ENCODE measurements around the gene GATA5. TPM values are rescaled to one million over a fixed set of nuclear protein-coding genes. Genes with fewer than 3 reads are reported as not detected.

GATA5 gene
- total RNA-seq, 4 donors from 2014 or later = 1.7 to 48.3 (median 39.5) TPM

GRCh38 chr20:62482974-62483373, 7.2 kb upstream of the GATA5 start:
- H3K27me3 ChIP-seq = no peaks in the 10 kb centered on the region
- H3K4me1 ChIP-seq = peaks cover 0 to 14% (median 1%) of the 10 kb centered on the region in 4 donors
- TF ChIP-seq POLR2A (IDR thresholded peaks at IDR 0.05) (no peak), CTCF (IDR thresholded peaks at IDR 0.05) (no peak)
- H3K27ac ChIP-seq = no peak overlapping the region
- H3K9me3 ChIP-seq = no peaks in the 10 kb centered on the region
- H3K36me3 ChIP-seq = no peaks in the 10 kb centered on the region
- no peak for DNase-seq
- no peak overlapping the region for H3K4me3 ChIP-seq

- no peak for DNase-seq
- no peaks in the 10 kb centered on the region for H3K36me3 ChIP-seq
- no peak overlapping the region for H3K4me3 ChIP-seq
- H3K4me1 ChIP-seq = peaks cover 0 to 14% (median 1%) of the 10 kb centered on the region in 4 donors
- no peaks in the 10 kb centered on the region for H3K27me3 ChIP-seq
- TF ChIP-seq POLR2A (IDR thresholded peaks at IDR 0.05) = no peak
- TF ChIP-seq CTCF (IDR thresholded peaks at IDR 0.05) = no peak
- H3K27ac ChIP-seq = no peak overlapping the region
- no peaks in the 10 kb centered on the region for H3K9me3 ChIP-seq
Measured at GRCh38 chr20:62482146-62482809, 6.5 kb upstream of the GATA5 start.

DNA sequence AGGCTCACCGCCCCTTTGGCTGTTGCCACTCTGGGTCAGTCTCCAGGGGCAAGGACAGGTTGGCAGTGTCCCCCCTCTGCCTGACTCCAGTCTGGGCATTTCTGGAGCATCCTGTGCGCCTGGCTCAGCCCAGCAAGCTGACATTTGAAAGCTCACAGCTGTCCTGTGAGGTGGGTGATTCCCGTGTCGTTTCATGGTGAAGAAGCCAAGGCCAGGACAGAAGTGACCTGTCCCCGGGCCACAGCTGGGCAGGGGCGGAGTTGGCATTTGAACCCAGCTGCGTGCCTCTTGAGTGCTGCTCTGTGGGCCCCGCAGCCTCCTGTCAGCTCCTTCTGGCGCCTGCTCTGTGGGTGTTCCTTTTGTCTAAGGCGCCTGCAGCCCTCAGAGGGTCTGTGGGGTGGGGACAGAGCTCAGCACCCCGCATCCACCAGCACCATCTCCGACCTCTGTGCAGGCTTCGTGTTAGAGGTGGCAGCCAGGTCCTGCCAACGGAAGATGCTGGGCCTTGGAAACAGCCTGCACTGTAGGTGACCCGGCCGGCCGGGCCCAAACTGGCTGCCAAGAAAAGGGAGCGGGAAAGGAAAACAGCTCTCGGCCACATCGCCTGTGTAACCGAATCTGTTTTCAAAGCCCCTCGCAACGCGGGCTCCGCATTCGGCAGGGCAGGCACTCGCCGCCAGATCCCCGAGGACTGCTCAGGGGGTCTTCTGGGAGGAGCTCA, 5.8 kb upstream of the GATA5 start:
- Histone ChIP-seq H3K9me3 (no peaks in the 10 kb centered on the region), H3K27me3 (peaks cover 0 to 1% of the 10 kb centered on the region in 2 donors), H3K4me1 (peaks cover 0 to 15% (median 2%) of the 10 kb centered on the region in 4 donors), H3K27ac (no peak overlapping the region), H3K4me3 (no peak overlapping the region), H3K36me3 (no peaks in the 10 kb centered on the region)
- DNase-seq = no peak
- TF ChIP-seq POLR2A (IDR thresholded peaks at IDR 0.05) (no peak), CTCF (IDR thresholded peaks at IDR 0.05) (no peak)

- no peaks in the 10 kb centered on the region for H3K9me3 ChIP-seq
- peaks cover 0 to 28% (median 8%) of the 10 kb centered on the region in 4 donors for H3K4me1 ChIP-seq
- no peak for DNase-seq
- H3K36me3 ChIP-seq = no peaks in the 10 kb centered on the region
- H3K27ac ChIP-seq = no peak overlapping the region
- TF ChIP-seq CTCF (IDR thresholded peaks at IDR 0.05) (no peak), POLR2A (IDR thresholded peaks at IDR 0.05) (no peak)
- H3K4me3 ChIP-seq = no peak overlapping the region
- H3K27me3 ChIP-seq = peaks cover 0 to 14% of the 10 kb centered on the region in 2 donors
Measured at GRCh38 chr20:62480318-62480717, 4.5 kb upstream of the GATA5 start.

DNA sequence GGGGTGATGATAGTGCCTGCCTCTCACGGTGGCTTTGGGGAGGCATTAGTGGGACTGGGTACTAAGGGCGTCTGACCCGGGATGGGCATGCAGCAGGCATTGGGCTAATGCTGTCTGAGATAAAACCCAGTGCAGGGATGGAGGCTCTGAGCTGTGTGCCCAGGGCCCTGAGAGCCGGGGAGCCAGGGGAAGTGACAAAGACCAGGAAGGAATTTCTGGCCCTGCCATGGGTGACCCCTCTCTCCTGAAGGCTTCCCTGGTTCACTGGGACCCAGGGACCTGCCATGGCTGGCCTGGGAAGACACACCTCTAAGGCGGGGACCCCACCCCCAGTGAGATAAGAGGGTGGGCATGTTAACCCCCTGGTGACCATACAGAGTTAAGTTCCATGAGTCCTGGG, 3.9 kb upstream of the GATA5 start:
- Histone ChIP-seq H3K4me3 (no peak overlapping the region), H3K27ac (no peak overlapping the region)
- TF ChIP-seq POLR2A (IDR thresholded peaks at IDR 0.05) = no peak
- no peak for TF ChIP-seq CTCF (IDR thresholded peaks at IDR 0.05)

More for the DNA sequence above, 3.9 kb upstream of the GATA5 start:
- no peaks in the 10 kb centered on the region for H3K9me3 ChIP-seq
- peaks cover 0 to 20% of the 10 kb centered on the region in 2 donors for H3K27me3 ChIP-seq
- peaks cover 0 to 32% (median 10%) of the 10 kb centered on the region in 4 donors for H3K4me1 ChIP-seq
- DNase-seq = no peak
- H3K36me3 ChIP-seq = no peaks in the 10 kb centered on the region
